Neuronal stem cell (in vitro differentiated cells): Measurements from ENCODE around the gene FAAH2.

Experiments used
- DNase-seq: peaks from one replicate; pipeline ENCODE4 v3.0.0-alpha.2; 2013; ENCODE audit warnings: low spot score
- H2AFZ ChIP-seq: one replicate; pipeline ENCODE4 v1.6.1; 2013; ENCODE audit warnings: mild to moderate bottlenecking, low read length, inconsistent platforms
- H2AK5ac ChIP-seq: 2 replicates; pipeline ENCODE4 v1.6.1; 2013; ENCODE audit warnings: low read depth, mild to moderate bottlenecking, inconsistent platforms, low read length, moderate library complexity, mixed read lengths
- H2BK120ac ChIP-seq: 2 replicates; pipeline ENCODE4 v1.6.1; 2013; ENCODE audit warnings: low read depth, mild to moderate bottlenecking, inconsistent platforms, low read length, moderate library complexity, mixed read lengths
- H2BK12ac ChIP-seq: one replicate; pipeline ENCODE4 v1.6.1; 2013; ENCODE audit warnings: low read length, inconsistent platforms
- H2BK15ac ChIP-seq: 2 replicates; pipeline ENCODE4 v1.6.1; 2013; ENCODE audit warnings: mild to moderate bottlenecking, low read length, inconsistent platforms, mixed read lengths
- H2BK5ac ChIP-seq: one replicate; pipeline ENCODE4 v1.6.1; 2013; ENCODE audit warnings: inconsistent platforms, mild to moderate bottlenecking, low read length, moderate library complexity
- H3K14ac ChIP-seq: one replicate; pipeline ENCODE4 v1.6.1; 2013; ENCODE audit warnings: low read length, inconsistent platforms
- H3K18ac ChIP-seq: 2 replicates; pipeline ENCODE4 v1.6.1; 2013; ENCODE audit warnings: low read length, inconsistent platforms
- H3K23ac ChIP-seq: 2 replicates; pipeline ENCODE4 v1.6.1; 2013; ENCODE audit warnings: low read depth, mild to moderate bottlenecking, mixed read lengths, low read length, inconsistent platforms; ENCODE audit not compliant: poor library complexity
- H3K27ac ChIP-seq: replicated peaks from 3 replicates; pipeline ENCODE4 v1.5.1; 2013; ENCODE audit warnings: low read length, inconsistent platforms
- H3K27me3 ChIP-seq, 3 experiments: 2 replicates each; pipeline ENCODE4 v1.6.1; 2013; ENCODE audit warnings: low read length in 3 of 3, mild to moderate bottlenecking in 2 of 3, inconsistent platforms in 1 of 3, low read depth in 1 of 3, mixed read lengths in 1 of 3, moderate library complexity in 1 of 3; ENCODE audit not compliant: control insufficient read depth in 3 of 3, insufficient read depth in 3 of 3
- H3K36me3 ChIP-seq, 2 donors: replicated peaks in 1 of 2; 2 replicates each; pipeline ENCODE4 v1.6.1; 2013; ENCODE audit warnings: low read length in 2 of 2; ENCODE audit not compliant: control insufficient read depth in 2 of 2, insufficient read depth in 2 of 2
- H3K4ac ChIP-seq: 2 replicates; pipeline ENCODE4 v1.6.1; 2013; ENCODE audit warnings: inconsistent platforms, mild to moderate bottlenecking, low read length, moderate library complexity
- H3K4me1 ChIP-seq, 2 donors: 1 replicate in 1 of 2; 2 replicates in 1 of 2; pipeline ENCODE4 v1.6.1; 2013; ENCODE audit warnings: low read length in 2 of 2, low read depth in 1 of 2; ENCODE audit not compliant: control insufficient read depth in 2 of 2, insufficient read depth in 1 of 2
- H3K4me2 ChIP-seq: one replicate; pipeline ENCODE4 v1.6.1; 2013; ENCODE audit warnings: mild to moderate bottlenecking, low read length, inconsistent platforms; ENCODE audit not compliant: insufficient read depth, poor library complexity, severe bottlenecking
- H3K4me3 ChIP-seq, 2 donors: 2 replicates each; pipeline ENCODE4 v1.5.1; 2013; ENCODE audit warnings: low read length in 2 of 2, mild to moderate bottlenecking in 2 of 2, inconsistent platforms in 1 of 2, moderate library complexity in 1 of 2
- H3K79me1 ChIP-seq: one replicate; pipeline ENCODE4 v1.6.1; 2013; ENCODE audit warnings: low read depth, mild to moderate bottlenecking, inconsistent platforms, low read length, moderate library complexity
- H3K9ac ChIP-seq: one replicate; pipeline ENCODE4 v1.6.1; 2013; ENCODE audit warnings: mild to moderate bottlenecking, low read depth, low read length, inconsistent platforms; ENCODE audit not compliant: poor library complexity
- H3K9me3 ChIP-seq, 2 donors: replicated peaks in 1 of 2; 2 replicates each; pipeline versions ENCODE3 to v1.6.1; 2013; ENCODE audit warnings: low read length in 2 of 2, mild to moderate bottlenecking in 2 of 2, inconsistent platforms in 1 of 2, low read depth in 1 of 2, mixed read lengths in 1 of 2, moderate library complexity in 1 of 2; ENCODE audit not compliant: control insufficient read depth in 2 of 2, insufficient read depth in 1 of 2
- H4K8ac ChIP-seq: one replicate; pipeline ENCODE4 v1.6.1; 2013; ENCODE audit warnings: low read depth, mild to moderate bottlenecking, inconsistent platforms, low read length, moderate library complexity
- H4K91ac ChIP-seq: one replicate; pipeline ENCODE4 v1.6.1; 2013; ENCODE audit warnings: low read length, low read depth, mild to moderate bottlenecking, inconsistent platforms; ENCODE audit not compliant: poor library complexity
- WGBS, 2 donors: extraction: QIAGEN DNeasy Blood & Tissue Kit; methylation state at CpG; one replicate each; pipeline ENCODE4 v1.1.7; 2013; ENCODE audit warnings: missing lambda C conversion rate in 2 of 2, mixed read lengths in 1 of 2; ENCODE audit not compliant: insufficient read length in 2 of 2, insufficient replicate concordance in 1 of 2; ENCODE audit errors: extremely low coverage in 2 of 2; 5-methylcytosine and 5-hydroxymethylcytosine counted together

The FAAH2 gene

GRCh38 chrX:57451426-57452020, 165.0 kb downstream of the FAAH2 start:
- Histone ChIP-seq H3K79me1 (no peaks in the 10 kb centered on the region), H4K8ac (no peak overlapping the region), H3K4me1 (no peaks in the 10 kb centered on the region), H3K4ac (no peak overlapping the region), H3K4me3 (no peak overlapping the region), H3K14ac (no peak overlapping the region), H2BK5ac (no peak overlapping the region), H3K27ac (no peak overlapping the region), H3K4me2 (no peak overlapping the region), H2AK5ac (no peak overlapping the region), H3K9me3 (no peaks in the 10 kb centered on the region), H2BK12ac (no peak overlapping the region), H2AFZ (no peak overlapping the region), H3K27me3 (no peaks in the 10 kb centered on the region), H3K36me3 (no peaks in the 10 kb centered on the region), H3K23ac (no peak overlapping the region), H3K18ac (no peak overlapping the region), H2BK120ac (no peak overlapping the region), H2BK15ac (no peak overlapping the region), H4K91ac (no peak overlapping the region), H3K9ac (no peak overlapping the region)
- WGBS, 2 donors = no CpG with 5 or more reads among the region's 3 CpGs
- no peak for DNase-seq

DNA sequence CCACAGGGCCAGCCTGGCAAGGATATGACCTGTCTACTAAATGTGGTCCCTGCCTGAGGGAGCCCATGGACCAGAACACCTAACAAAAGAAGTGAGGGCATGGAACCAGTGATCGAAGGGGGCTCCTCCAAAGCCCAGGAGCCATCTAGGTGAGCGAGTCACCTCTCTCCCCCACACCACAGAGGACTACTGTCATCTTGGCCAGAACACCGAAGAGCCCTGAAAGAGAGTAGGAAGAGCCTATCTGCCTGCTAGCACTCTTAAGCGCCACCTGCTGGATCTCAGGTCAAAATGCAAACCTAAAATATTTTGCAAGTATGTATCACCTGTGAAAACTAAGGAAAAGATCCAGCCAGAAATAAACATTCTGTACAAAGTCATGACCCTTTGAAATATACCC, 167.4 kb downstream of the FAAH2 start:
- no peak overlapping the region for H2BK120ac ChIP-seq
- no peak overlapping the region for H2BK5ac ChIP-seq
- H3K9ac ChIP-seq = no peak overlapping the region
- no peaks in the 10 kb centered on the region for H3K27me3 ChIP-seq
- no peak for DNase-seq
- H4K8ac ChIP-seq = no peak overlapping the region
- H2AFZ ChIP-seq = no peak overlapping the region
- H2AK5ac ChIP-seq = no peak overlapping the region
- WGBS, 2 donors = no CpG with 5 or more reads among the region's 4 CpGs
- no peak overlapping the region for H3K14ac ChIP-seq
- no peaks in the 10 kb centered on the region for H3K36me3 ChIP-seq
- no peak overlapping the region for H2BK15ac ChIP-seq
- H3K4me1 ChIP-seq = no peaks in the 10 kb centered on the region
- H3K4me3 ChIP-seq = no peak overlapping the region
- no peak overlapping the region for H2BK12ac ChIP-seq
- no peak overlapping the region for H4K91ac ChIP-seq
- no peak overlapping the region for H3K27ac ChIP-seq
- H3K79me1 ChIP-seq = no peaks in the 10 kb centered on the region
- no peak overlapping the region for H3K4me2 ChIP-seq
- no peak overlapping the region for H3K18ac ChIP-seq
- no peak overlapping the region for H3K4ac ChIP-seq
- H3K9me3 ChIP-seq = peaks cover 0 to 2% of the 10 kb centered on the region in 2 donors
- no peak overlapping the region for H3K23ac ChIP-seq

DNA sequence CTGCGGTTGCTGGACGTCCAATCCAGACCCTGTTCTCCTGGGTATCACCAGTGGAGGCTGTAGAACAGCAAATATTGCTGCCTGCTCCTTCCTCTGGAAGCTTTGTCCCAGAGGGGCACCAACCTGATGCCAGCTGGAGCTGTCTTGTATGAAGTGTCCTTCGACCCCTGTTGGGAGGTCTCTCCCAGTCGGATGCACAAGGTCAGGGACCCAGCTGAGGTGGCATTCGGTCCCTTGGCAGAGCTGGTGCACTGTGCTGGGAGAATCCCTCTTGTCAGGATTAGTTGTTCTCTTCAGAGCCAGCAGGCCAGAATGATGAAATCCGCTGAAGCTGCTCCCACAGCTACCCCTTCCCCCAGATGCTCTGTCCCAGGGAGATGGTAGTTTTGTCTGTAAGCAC, 195.0 kb downstream of the FAAH2 start:
- Histone ChIP-seq H2BK15ac (no peak overlapping the region), H3K36me3 (no peaks in the 10 kb centered on the region), H2AFZ (no peak overlapping the region), H3K27me3 (no peaks in the 10 kb centered on the region), H4K91ac (no peak overlapping the region), H3K4me2 (no peak overlapping the region), H2BK5ac (no peak overlapping the region), H3K27ac (no peak overlapping the region), H3K18ac (no peak overlapping the region), H2BK120ac (no peak overlapping the region), H3K4me3 (no peak overlapping the region), H2BK12ac (no peak overlapping the region), H3K4ac (no peak overlapping the region), H3K4me1 (no peaks in the 10 kb centered on the region), H3K9ac (no peak overlapping the region), H3K23ac (no peak overlapping the region), H3K79me1 (no peaks in the 10 kb centered on the region), H3K9me3 (no peaks in the 10 kb centered on the region), H2AK5ac (no peak overlapping the region), H3K14ac (no peak overlapping the region), H4K8ac (no peak overlapping the region)
- no CpG with 5 or more reads among the region's 6 CpGs for WGBS, 2 donors
- DNase-seq = no peak

- Histone ChIP-seq H3K18ac (no peak overlapping the region), H3K23ac (no peak overlapping the region), H4K8ac (no peak overlapping the region), H2AK5ac (no peak overlapping the region), H2BK12ac (no peak overlapping the region), H3K27me3 (no peaks in the 10 kb centered on the region), H3K4me2 (no peak overlapping the region), H2BK5ac (no peak overlapping the region), H3K4me1 (no peaks in the 10 kb centered on the region), H3K9ac (no peak overlapping the region), H3K27ac (no peak overlapping the region), H3K14ac (no peak overlapping the region), H2AFZ (no peak overlapping the region), H2BK120ac (no peak overlapping the region), H3K79me1 (no peaks in the 10 kb centered on the region), H2BK15ac (no peak overlapping the region), H3K4me3 (peak overlapping the region in 1 of 2 donors; percentile 58), H4K91ac (no peak overlapping the region), H3K9me3 (peaks cover 0 to 1% of the 10 kb centered on the region in 2 donors), H3K36me3 (no peaks in the 10 kb centered on the region), H3K4ac (no peak overlapping the region)
- WGBS, 2 donors = no CpG with 5 or more reads among the region's 5 CpGs
- no peak for DNase-seq
Observed at GRCh38 chrX:57516491-57516890, 230.0 kb downstream of the FAAH2 start.
